Hepatocyte (in vitro differentiated cells): ENCODE measurements around the gene MPHOSPH8.

Source experiments
- CTCF ChIP-seq: fragments of 200-600 bp; sonication (generic); IDR thresholded peaks from 2 replicates; pipeline ENCODE4 v1.5.1; 2016; ENCODE audit warnings: antibody characterized with exemption, mild to moderate bottlenecking; ENCODE audit not compliant: poor library complexity
- EZH2 ChIP-seq: fragments of 200-600 bp; sonication (generic); IDR thresholded peaks from 2 replicates; pipeline ENCODE4 v1.6.1; 2016; ENCODE audit warnings: antibody characterized with exemption, mild to moderate bottlenecking, borderline replicate concordance

- no peak for TF ChIP-seq CTCF
- no peak for TF ChIP-seq EZH2
Measured at GRCh38 chr13:19592657-19593180, 40.7 kb upstream of the MPHOSPH8 start.
